LNCaP clone FGC (cell line): ENCODE data around the gene HLA-F.

ENCODE experiments used
- DNase-seq: peaks from one replicate; pipeline ENCODE4 v3.0.0-alpha.2; 2011; ENCODE audit warnings: low read depth
- H3K4me3 ChIP-seq: 2 replicates; pipeline ENCODE4 v1.5.1; 2011; ENCODE audit warnings: mild to moderate bottlenecking, low read depth, low read length, control low read depth
- CTCF ChIP-seq: IDR thresholded peaks from 2 replicates; pipeline ENCODE4 v1.5.1; 2012; ENCODE audit warnings: mild to moderate bottlenecking; ENCODE audit not compliant: control insufficient read depth, insufficient read depth; ENCODE audit errors: extremely low read depth

The HLA-F gene

DNA sequence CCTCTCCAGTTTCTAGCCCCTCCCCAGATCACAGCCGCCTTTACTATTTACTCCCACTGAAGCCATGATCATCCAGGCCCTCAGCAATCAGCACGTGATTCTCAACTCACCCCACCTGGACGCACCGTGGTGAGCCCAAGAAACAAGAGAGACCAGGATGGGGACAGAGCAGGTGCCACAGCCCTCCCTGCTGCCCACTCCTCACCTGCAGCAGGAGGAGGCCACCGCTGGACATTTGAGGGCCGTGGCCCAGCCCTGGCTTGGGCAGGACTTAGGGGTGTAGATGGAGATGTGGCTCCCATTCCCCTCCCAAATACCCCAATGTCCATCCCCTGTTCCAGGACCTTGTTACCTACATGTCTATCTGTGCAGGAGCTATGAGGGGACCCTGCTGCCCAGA lies 20.3 kb downstream of the HLA-F start:
- no peak for TF ChIP-seq CTCF
- no peak for DNase-seq
- no peak overlapping the region for H3K4me3 ChIP-seq

GRCh38 chr6:29744131-29744530 lies 20.9 kb downstream of the HLA-F start:
- no peak for TF ChIP-seq CTCF
- DNase-seq, result no peak
- no peak overlapping the region for H3K4me3 ChIP-seq

DNA sequence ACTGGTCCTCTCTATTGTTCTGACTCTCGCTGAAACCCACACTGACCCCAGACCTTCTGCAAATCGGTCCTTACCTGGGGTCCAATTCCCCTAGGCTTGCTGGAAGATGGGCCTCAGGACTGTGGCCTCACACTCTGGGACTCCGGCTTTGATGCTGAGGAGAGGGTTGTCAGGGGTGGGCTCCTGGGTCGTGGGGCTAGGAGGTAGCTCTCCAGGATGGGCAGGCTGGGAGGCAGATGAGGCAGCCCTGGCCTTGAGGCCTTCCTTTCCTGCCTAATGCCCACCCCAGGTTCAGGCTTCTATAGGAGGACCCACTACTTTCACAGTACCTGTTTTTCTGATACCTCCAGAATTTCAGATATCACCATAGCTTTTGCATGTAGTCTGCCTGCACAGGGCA lies 21.4 kb downstream of the HLA-F start:
- no peak for DNase-seq
- no peak for TF ChIP-seq CTCF
- no peak overlapping the region for H3K4me3 ChIP-seq

GRCh38 chr6:29745386-29745785 lies 22.2 kb downstream of the HLA-F start:
- H3K4me3 ChIP-seq, result no peak overlapping the region
- DNase-seq, result no peak
- TF ChIP-seq CTCF, result no peak

DNA sequence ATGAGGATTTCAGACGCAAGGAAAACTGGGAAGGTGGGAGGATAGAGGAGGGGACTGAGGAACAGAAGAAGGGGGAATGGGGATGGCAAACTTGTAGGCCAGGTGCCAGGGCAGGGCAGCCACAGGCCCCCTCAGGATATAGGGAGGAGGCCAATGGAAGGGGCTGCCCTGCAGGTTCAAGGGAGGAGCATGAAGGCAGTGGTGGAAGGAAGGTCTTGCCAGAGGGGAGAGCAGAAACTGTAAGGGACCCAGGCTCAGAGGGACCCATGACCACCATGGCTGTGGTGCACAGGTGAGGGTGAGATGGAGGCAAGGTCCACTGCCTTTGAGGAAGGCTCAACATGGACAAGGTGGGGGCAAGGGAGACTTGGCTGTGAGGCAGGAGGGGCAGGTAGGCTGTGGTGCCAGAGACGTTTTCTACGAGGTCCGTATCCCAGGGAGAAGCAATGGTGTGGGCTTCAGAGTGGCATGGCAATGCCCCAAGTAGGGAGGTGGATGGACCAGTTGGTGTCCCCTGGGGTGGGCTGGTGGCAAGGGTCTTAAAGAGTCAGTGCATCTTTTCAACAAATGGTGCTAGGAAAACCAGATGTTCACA lies 22.7 kb downstream of the HLA-F start:
- H3K4me3 ChIP-seq, result no peak overlapping the region
- TF ChIP-seq CTCF, result no peak
- DNase-seq, result no peak

GRCh38 chr6:29746846-29747687 lies 23.8 kb downstream of the HLA-F start:
- no peak overlapping the region for H3K4me3 ChIP-seq
- DNase-seq, result no peak
- no peak for TF ChIP-seq CTCF
